PC-3 (cell line): ENCODE measurements around the gene HIP1R.

Experiments used
- CTCF ChIP-seq: fragments of 300-600 bp; sonication (generic); conservative IDR thresholded peaks from 2 replicates; pipeline ENCODE4 v1.5.1; 2017; ENCODE audit warnings: antibody characterized with exemption, low read depth, mild to moderate bottlenecking, low read length
- EZH2phosphoT487 ChIP-seq: fragments of 300-600 bp; sonication (generic); IDR thresholded peaks from 2 replicates; pipeline ENCODE4 v1.6.1; 2018; ENCODE audit warnings: mild to moderate bottlenecking, antibody characterized with exemption, low read length, borderline replicate concordance

GRCh38 chr12:122852336-122853275 is 17.3 kb downstream of the HIP1R start:
- TF ChIP-seq CTCF (no peak), EZH2phosphoT487 (no peak)
